Measurements from ENCODE around the gene HSDL2. TPM values are rescaled to one million over a fixed set of nuclear protein-coding genes. Genes with fewer than 3 reads are reported as not detected.

Gene HSDL2
- total and polyA plus RNA-seq, 4 donors: 22.5 to 58.6 (median 34.8) TPM

GRCh38 chr9:112341730-112342129 lies 38.2 kb upstream of the HSDL2 start:
- no peak overlapping the region for H3K9ac ChIP-seq (ENCODE audit: insufficient read depth in 1 of 2, low read length in 2 of 2)
- ATAC-seq (ENCODE audit: insufficient read depth, low FRiP score) (no peak), DNase-seq (no peak)
- TF ChIP-seq, protein P1, sequence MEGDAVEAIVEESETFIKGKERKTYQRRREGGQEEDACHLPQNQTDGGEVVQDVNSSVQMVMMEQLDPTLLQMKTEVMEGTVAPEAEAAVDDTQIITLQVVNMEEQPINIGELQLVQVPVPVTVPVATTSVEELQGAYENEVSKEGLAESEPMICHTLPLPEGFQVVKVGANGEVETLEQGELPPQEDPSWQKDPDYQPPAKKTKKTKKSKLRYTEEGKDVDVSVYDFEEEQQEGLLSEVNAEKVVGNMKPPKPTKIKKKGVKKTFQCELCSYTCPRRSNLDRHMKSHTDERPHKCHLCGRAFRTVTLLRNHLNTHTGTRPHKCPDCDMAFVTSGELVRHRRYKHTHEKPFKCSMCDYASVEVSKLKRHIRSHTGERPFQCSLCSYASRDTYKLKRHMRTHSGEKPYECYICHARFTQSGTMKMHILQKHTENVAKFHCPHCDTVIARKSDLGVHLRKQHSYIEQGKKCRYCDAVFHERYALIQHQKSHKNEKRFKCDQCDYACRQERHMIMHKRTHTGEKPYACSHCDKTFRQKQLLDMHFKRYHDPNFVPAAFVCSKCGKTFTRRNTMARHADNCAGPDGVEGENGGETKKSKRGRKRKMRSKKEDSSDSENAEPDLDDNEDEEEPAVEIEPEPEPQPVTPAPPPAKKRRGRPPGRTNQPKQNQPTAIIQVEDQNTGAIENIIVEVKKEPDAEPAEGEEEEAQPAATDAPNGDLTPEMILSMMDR (IDR thresholded peaks at IDR 0.05; ENCODE audit: control extremely low read depth, extremely low read depth): no peak
- no peaks in the 10 kb centered on the region for H3K27me3 ChIP-seq (ENCODE audit: control insufficient read depth in 3 of 3, insufficient read depth in 3 of 3, low read length in 2 of 3)
- H3K4me1 ChIP-seq (ENCODE audit: control insufficient read depth in 5 of 5, insufficient read depth in 5 of 5, low read length in 5 of 5): no peaks in the 10 kb centered on the region
- H3K36me3 ChIP-seq (ENCODE audit: control insufficient read depth in 4 of 4, insufficient read depth in 4 of 4, low read length in 4 of 4): no peaks in the 10 kb centered on the region
- H3K27ac ChIP-seq (ENCODE audit: low read depth in 1 of 2, low read length in 1 of 2): no peak overlapping the region
- no peak overlapping the region for H3K4me3 ChIP-seq
- H3K9me3 ChIP-seq (ENCODE audit: control insufficient read depth in 4 of 4, insufficient read depth in 3 of 4, low read length in 3 of 4): peaks cover 0 to 2% (median 0%) of the 10 kb centered on the region in 4 donors

- H3K4me1 ChIP-seq (ENCODE audit: control insufficient read depth in 5 of 5, insufficient read depth in 5 of 5, low read length in 5 of 5): peaks cover 0 to 10% (median 0%) of the 10 kb centered on the region in 5 donors
- no peak overlapping the region for H3K27ac ChIP-seq (ENCODE audit: low read depth in 1 of 2, low read length in 1 of 2)
- TF ChIP-seq, protein P1 (IDR thresholded peaks at IDR 0.05; ENCODE audit: control extremely low read depth, extremely low read depth): no peak
- H3K36me3 ChIP-seq (ENCODE audit: control insufficient read depth in 4 of 4, insufficient read depth in 4 of 4, low read length in 4 of 4): no peaks in the 10 kb centered on the region
- DNase-seq (peak; percentile 85 to 89 (median 87)), ATAC-seq (ENCODE audit: insufficient read depth, low FRiP score) (peak; percentile 2)
- peak overlapping the region; percentile 8 for H3K4me3 ChIP-seq
- H3K9ac ChIP-seq (ENCODE audit: insufficient read depth in 1 of 2, low read length in 2 of 2): peak overlapping the region in 1 of 2 donors; percentile 96
- H3K9me3 ChIP-seq (ENCODE audit: control insufficient read depth in 4 of 4, insufficient read depth in 3 of 4, low read length in 3 of 4): no peaks in the 10 kb centered on the region
- WGBS, 2 donors: 33 to 37% methylated on average over 19 of the region's 19 CpGs
- H3K27me3 ChIP-seq (ENCODE audit: control insufficient read depth in 3 of 3, insufficient read depth in 3 of 3, low read length in 2 of 3): no peaks in the 10 kb centered on the region
Measured at GRCh38 chr9:112348257-112349007, 31.5 kb upstream of the HSDL2 start.

DNA sequence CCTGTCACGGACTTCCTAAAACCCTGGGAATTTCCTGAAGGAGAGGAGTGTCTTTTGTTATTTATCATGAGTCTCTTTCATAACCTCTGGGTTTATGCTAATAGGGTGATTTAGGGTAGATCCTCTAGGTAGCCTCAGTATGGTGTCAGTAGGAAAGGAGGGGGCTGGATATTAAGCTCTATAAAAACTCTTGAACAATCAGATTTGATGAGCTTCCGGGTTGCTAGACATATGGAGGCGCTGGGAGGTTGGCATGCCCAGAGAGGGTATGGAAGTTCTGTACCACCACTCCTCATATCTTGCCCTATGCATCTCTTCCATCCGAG lies 30.9 kb upstream of the HSDL2 start:
- no peak overlapping the region for H3K27ac ChIP-seq (ENCODE audit: low read depth in 1 of 2, low read length in 1 of 2)
- H3K27me3 ChIP-seq (ENCODE audit: control insufficient read depth in 3 of 3, insufficient read depth in 3 of 3, low read length in 2 of 3): no peaks in the 10 kb centered on the region
- H3K36me3 ChIP-seq (ENCODE audit: control insufficient read depth in 4 of 4, insufficient read depth in 4 of 4, low read length in 4 of 4): no peaks in the 10 kb centered on the region
- TF ChIP-seq, protein P1 (IDR thresholded peaks at IDR 0.05; ENCODE audit: control extremely low read depth, extremely low read depth): no peak
- H3K4me3 ChIP-seq: no peak overlapping the region
- no peak for DNase-seq
- peaks cover 0 to 10% (median 0%) of the 10 kb centered on the region in 5 donors for H3K4me1 ChIP-seq (ENCODE audit: control insufficient read depth in 5 of 5, insufficient read depth in 5 of 5, low read length in 5 of 5)
- 66 to 75% methylated on average over 4 of the region's 4 CpGs for WGBS, 2 donors
- no peaks in the 10 kb centered on the region for H3K9me3 ChIP-seq (ENCODE audit: control insufficient read depth in 4 of 4, insufficient read depth in 3 of 4, low read length in 3 of 4)
- ATAC-seq (ENCODE audit: insufficient read depth, low FRiP score): no peak
- H3K9ac ChIP-seq (ENCODE audit: insufficient read depth in 1 of 2, low read length in 2 of 2): peak overlapping the region in 1 of 2 donors; percentile 96

GRCh38 chr9:112351184-112351583 lies 28.7 kb upstream of the HSDL2 start:
- H3K36me3 ChIP-seq (ENCODE audit: control insufficient read depth in 4 of 4, insufficient read depth in 4 of 4, low read length in 4 of 4): no peaks in the 10 kb centered on the region
- peaks cover 0 to 22% (median 0%) of the 10 kb centered on the region in 5 donors for H3K4me1 ChIP-seq (ENCODE audit: control insufficient read depth in 5 of 5, insufficient read depth in 5 of 5, low read length in 5 of 5)
- no peak overlapping the region for H3K9ac ChIP-seq (ENCODE audit: insufficient read depth in 1 of 2, low read length in 2 of 2)
- DNase-seq (no peak), ATAC-seq (ENCODE audit: insufficient read depth, low FRiP score) (no peak)
- TF ChIP-seq, protein P1 (IDR thresholded peaks at IDR 0.05; ENCODE audit: control extremely low read depth, extremely low read depth): no peak
- no peaks in the 10 kb centered on the region for H3K27me3 ChIP-seq (ENCODE audit: control insufficient read depth in 3 of 3, insufficient read depth in 3 of 3, low read length in 2 of 3)
- H3K27ac ChIP-seq (ENCODE audit: low read depth in 1 of 2, low read length in 1 of 2): no peak overlapping the region
- WGBS, 2 donors: 62 to 86% methylated on average over 3 of the region's 3 CpGs
- H3K9me3 ChIP-seq (ENCODE audit: control insufficient read depth in 4 of 4, insufficient read depth in 3 of 4, low read length in 3 of 4): no peaks in the 10 kb centered on the region
- no peak overlapping the region for H3K4me3 ChIP-seq

Data from lung (tissue), 12 donors.